ENCODE data around the gene XCL2.

Gene XCL2

GRCh38 chr1:168512864-168513595 lies 30.8 kb downstream of the XCL2 start:
- H3K4me1 Mint-ChIP-seq, result peaks cover 71% of the 10 kb centered on the region
- DNase-seq (ENCODE audit: low spot score in 2 of 2) (peak in 1 of 2 donors; percentile 66), ATAC-seq (peak; percentile 67)
- peak overlapping the region; percentile 93 for H3K27ac Mint-ChIP-seq
- H3K9me3 Mint-ChIP-seq, result no peaks in the 10 kb centered on the region
- H3K36me3 Mint-ChIP-seq, result peaks cover 17% of the 10 kb centered on the region
- peak overlapping the region; percentile 67 for H3K4me3 Mint-ChIP-seq

- peaks cover 17% of the 10 kb centered on the region for H3K36me3 Mint-ChIP-seq
- H3K27ac Mint-ChIP-seq, result peak overlapping the region; percentile 80
- peak overlapping the region; percentile 44 for H3K4me3 Mint-ChIP-seq
- DNase-seq (ENCODE audit: low spot score in 2 of 2) (peak; percentile 10 to 75), ATAC-seq (peak; percentile 77)
- no peaks in the 10 kb centered on the region for H3K9me3 Mint-ChIP-seq
- peaks cover 80% of the 10 kb centered on the region for H3K4me1 Mint-ChIP-seq
These were observed 33.7 kb downstream of the XCL2 start for GRCh38 chr1:168509875-168510791.

GRCh38 chr1:168509210-168509609 lies 34.6 kb downstream of the XCL2 start:
- H3K4me1 Mint-ChIP-seq, result peaks cover 80% of the 10 kb centered on the region
- no peaks in the 10 kb centered on the region for H3K9me3 Mint-ChIP-seq
- peaks cover 12% of the 10 kb centered on the region for H3K36me3 Mint-ChIP-seq
- ATAC-seq, result no peak
- DNase-seq (ENCODE audit: low spot score in 2 of 2), result no peak
- H3K27ac Mint-ChIP-seq, result peak overlapping the region; percentile 80
- no peak overlapping the region for H3K4me3 Mint-ChIP-seq

- Mint-ChIP-seq H3K27ac (no peak overlapping the region), H3K36me3 (peaks cover 7% of the 10 kb centered on the region), H3K4me3 (no peak overlapping the region), H3K4me1 (peaks cover 78% of the 10 kb centered on the region), H3K9me3 (no peaks in the 10 kb centered on the region)
- DNase-seq (ENCODE audit: low spot score in 2 of 2), result no peak
- ATAC-seq, result no peak
These were observed 36.0 kb downstream of the XCL2 start for GRCh38 chr1:168507828-168508227.

- ATAC-seq (no peak), DNase-seq (ENCODE audit: low spot score in 2 of 2) (peak in 1 of 2 donors; percentile 45)
- H3K9me3 Mint-ChIP-seq, result no peaks in the 10 kb centered on the region
- peaks cover 7% of the 10 kb centered on the region for H3K36me3 Mint-ChIP-seq
- H3K4me3 Mint-ChIP-seq, result no peak overlapping the region
- no peak overlapping the region for H3K27ac Mint-ChIP-seq
- peaks cover 77% of the 10 kb centered on the region for H3K4me1 Mint-ChIP-seq
These were observed 36.6 kb downstream of the XCL2 start for GRCh38 chr1:168507231-168507630.

- Mint-ChIP-seq H3K27ac (no peak overlapping the region), H3K4me1 (peaks cover 80% of the 10 kb centered on the region), H3K4me3 (no peak overlapping the region), H3K36me3 (peaks cover 7% of the 10 kb centered on the region), H3K9me3 (no peaks in the 10 kb centered on the region)
- DNase-seq (ENCODE audit: low spot score in 2 of 2) (peak in 1 of 2 donors; percentile 51), ATAC-seq (peak; percentile 62)
These were observed 37.5 kb downstream of the XCL2 start for GRCh38 chr1:168506204-168506819.

GRCh38 chr1:168505006-168505405 lies 38.8 kb downstream of the XCL2 start:
- H3K36me3 Mint-ChIP-seq, result peaks cover under 1% of the 10 kb centered on the region
- H3K4me3 Mint-ChIP-seq, result no peak overlapping the region
- ATAC-seq (no peak), DNase-seq (ENCODE audit: low spot score in 2 of 2) (no peak)
- no peaks in the 10 kb centered on the region for H3K9me3 Mint-ChIP-seq
- no peak overlapping the region for H3K27ac Mint-ChIP-seq
- H3K4me1 Mint-ChIP-seq, result peaks cover 67% of the 10 kb centered on the region

GRCh38 chr1:168504064-168504837 lies 39.5 kb downstream of the XCL2 start:
- peaks cover 67% of the 10 kb centered on the region for H3K4me1 Mint-ChIP-seq

GRCh38 chr1:168499688-168500049 lies 44.1 kb downstream of the XCL2 start:
- H3K27ac Mint-ChIP-seq, result no peak overlapping the region
- no peak for DNase-seq (ENCODE audit: low spot score in 2 of 2)
- no peak for ATAC-seq
- peaks cover 35% of the 10 kb centered on the region for H3K4me1 Mint-ChIP-seq
- H3K4me3 Mint-ChIP-seq, result no peak overlapping the region
- H3K9me3 Mint-ChIP-seq, result no peaks in the 10 kb centered on the region
- no peaks in the 10 kb centered on the region for H3K36me3 Mint-ChIP-seq

More at GRCh38 chr1:168504064-168504837, 39.5 kb downstream of the XCL2 start:
- H3K9me3 Mint-ChIP-seq, result no peaks in the 10 kb centered on the region
- ATAC-seq, result peak; percentile 92
- no peaks in the 10 kb centered on the region for H3K36me3 Mint-ChIP-seq
- no peak overlapping the region for H3K27ac Mint-ChIP-seq
- no peak overlapping the region for H3K4me3 Mint-ChIP-seq
- peak in 1 of 2 donors; percentile 64 for DNase-seq (ENCODE audit: low spot score in 2 of 2)

- no peak overlapping the region for H3K27ac Mint-ChIP-seq
- no peaks in the 10 kb centered on the region for H3K36me3 Mint-ChIP-seq
- DNase-seq (ENCODE audit: low spot score in 2 of 2) (no peak), ATAC-seq (no peak)
- H3K4me1 Mint-ChIP-seq, result peaks cover 30% of the 10 kb centered on the region
- H3K4me3 Mint-ChIP-seq, result no peak overlapping the region
- no peaks in the 10 kb centered on the region for H3K9me3 Mint-ChIP-seq
These were observed 44.7 kb downstream of the XCL2 start for GRCh38 chr1:168498956-168499687.

- H3K4me1 Mint-ChIP-seq, result peaks cover 20% of the 10 kb centered on the region
- ATAC-seq (no peak), DNase-seq (ENCODE audit: low spot score in 2 of 2) (no peak)
- H3K27ac Mint-ChIP-seq, result no peak overlapping the region
- H3K36me3 Mint-ChIP-seq, result no peaks in the 10 kb centered on the region
- no peak overlapping the region for H3K4me3 Mint-ChIP-seq
- H3K9me3 Mint-ChIP-seq, result no peaks in the 10 kb centered on the region
These were observed 45.6 kb downstream of the XCL2 start for GRCh38 chr1:168498159-168498631.

- H3K27ac Mint-ChIP-seq, result no peak overlapping the region
- ATAC-seq, result no peak
These were observed 46.3 kb downstream of the XCL2 start for GRCh38 chr1:168497376-168497950.

GRCh38 chr1:168491527-168492164 lies 52.2 kb downstream of the XCL2 start:
- H3K4me3 Mint-ChIP-seq, result no peak overlapping the region
- no peaks in the 10 kb centered on the region for H3K36me3 Mint-ChIP-seq
- no peak for ATAC-seq
- H3K4me1 Mint-ChIP-seq, result no peaks in the 10 kb centered on the region
- no peaks in the 10 kb centered on the region for H3K9me3 Mint-ChIP-seq
- no peak for DNase-seq (ENCODE audit: low spot score in 2 of 2)
- H3K27ac Mint-ChIP-seq, result no peak overlapping the region

More at GRCh38 chr1:168497376-168497950, 46.3 kb downstream of the XCL2 start:
- no peaks in the 10 kb centered on the region for H3K9me3 Mint-ChIP-seq
- no peaks in the 10 kb centered on the region for H3K36me3 Mint-ChIP-seq
- no peak overlapping the region for H3K4me3 Mint-ChIP-seq
- DNase-seq (ENCODE audit: low spot score in 2 of 2), result no peak
- H3K4me1 Mint-ChIP-seq, result peaks cover 18% of the 10 kb centered on the region

Data from stimulated activated effector memory CD8-positive, alpha-beta T cell treated with anti-CD3 and anti-CD28 coated beads, Interleukin-12 subunit alpha, Interleukin-12 subunit beta, amount 100 ng/mL, for 72 hours (primary cell).